H1 (cell line): ENCODE results near the gene CLIC1. TPM values are rescaled to one million over a fixed set of nuclear protein-coding genes. Genes with fewer than 3 reads are reported as not detected.

ENCODE experiments used
- CTCF ChIA-PET: fragments of 300-600 bp; sonication (Branson Sonifier 250); formaldehyde crosslinking; loops from one replicate; lab custom pipeline; 2021; ENCODE audit not compliant: partially characterized antibody; lab: Charles Lee
- POLR2A ChIA-PET: fragments of 300-600 bp; sonication (Branson Sonifier 250); formaldehyde crosslinking; loops from one replicate; lab custom pipeline; 2021; ENCODE audit warnings: inconsistent platforms; ENCODE audit not compliant: partially characterized antibody; lab: Charles Lee
- DNase-seq, 2 experiments: peaks; one replicate each; pipeline versions ENCODE4 v3.0.0 to v3.0.0-alpha.2; 2010 to 2022; ENCODE audit warnings: low spot score in 2 of 2, low read depth in 1 of 2, mixed read lengths in 1 of 2
- FAIRE-seq: peaks from 2 replicates; lab custom pipeline; 2011; peaks lifted over from hg19 to GRCh38; lab: Jason Lieb, UNC
- H2AFZ ChIP-seq: 2 replicates; pipeline ENCODE4 v1.8.1; 2012; ENCODE audit warnings: low read length, inconsistent platforms
- H2AK5ac ChIP-seq: 2 replicates; pipeline ENCODE4 v1.6.1; 2013; ENCODE audit warnings: low read depth, low read length
- H2BK120ac ChIP-seq: replicated peaks from 2 replicates; pipeline ENCODE3; 2013; ENCODE audit warnings: low read depth, low read length, inconsistent platforms
- H2BK12ac ChIP-seq: 2 replicates; pipeline ENCODE4 v1.6.1; 2013; ENCODE audit warnings: low read depth, low read length
- H2BK15ac ChIP-seq: 2 replicates; pipeline ENCODE4 v1.6.1; 2013; ENCODE audit warnings: low read length
- H2BK20ac ChIP-seq: 2 replicates; pipeline ENCODE4 v1.6.1; 2013; ENCODE audit warnings: low read length
- H2BK5ac ChIP-seq: 2 replicates; pipeline ENCODE4 v1.6.1; 2013; ENCODE audit warnings: low read depth, low read length
- H3K14ac ChIP-seq: 2 replicates; pipeline ENCODE4 v1.6.1; 2013; ENCODE audit warnings: inconsistent platforms; ENCODE audit not compliant: insufficient read length
- H3K18ac ChIP-seq: 2 replicates; pipeline ENCODE4 v1.6.1; 2013; ENCODE audit warnings: low read length; ENCODE audit errors: extremely low read depth
- H3K23ac ChIP-seq: 2 replicates; pipeline ENCODE4 v1.6.1; 2013; ENCODE audit warnings: inconsistent platforms; ENCODE audit not compliant: insufficient read length
- H3K23me2 ChIP-seq: 2 replicates; pipeline ENCODE4 v1.6.1; 2013; ENCODE audit warnings: low read depth, low read length
- H3K27ac ChIP-seq: 2 replicates; pipeline ENCODE4 v1.6.1; 2011; ENCODE audit warnings: low read depth, low read length, inconsistent platforms
- H3K27me3 ChIP-seq, 4 experiments: replicated peaks in 1 of 4; 1 replicate in 1 of 4; 2 replicates in 3 of 4; pipeline versions ENCODE4 v1.6.1 to v1.8.1; 2011 to 2013; ENCODE audit warnings: low read length in 3 of 4, mild to moderate bottlenecking in 3 of 4, inconsistent platforms in 2 of 4, mixed read lengths in 2 of 4, moderate library complexity in 1 of 4; ENCODE audit not compliant: control insufficient read depth in 3 of 4, insufficient read depth in 3 of 4; ENCODE audit errors: extremely low read depth in 1 of 4
- H3K36me3 ChIP-seq, 4 experiments: 2 replicates each; pipeline versions ENCODE4 v1.6.1 to v1.8.1; 2011 to 2013; ENCODE audit warnings: mild to moderate bottlenecking in 4 of 4, low read length in 3 of 4, moderate library complexity in 2 of 4, control low read depth in 1 of 4, inconsistent platforms in 1 of 4; ENCODE audit not compliant: insufficient read depth in 4 of 4, control insufficient read depth in 2 of 4
- H3K4ac ChIP-seq: replicated peaks from 2 replicates; pipeline ENCODE3; 2013; ENCODE audit warnings: low read length, low read depth, mixed read lengths, inconsistent platforms; ENCODE audit not compliant: insufficient read length
- H3K4me1 ChIP-seq, 4 experiments: replicated peaks in 1 of 4; 1 replicate in 1 of 4; 2 replicates in 3 of 4; pipeline versions ENCODE4 v1.6.1 to v1.8.1; 2011 to 2013; ENCODE audit warnings: low read length in 3 of 4, inconsistent platforms in 2 of 4, mixed read lengths in 1 of 4; ENCODE audit not compliant: insufficient read depth in 4 of 4, control insufficient read depth in 3 of 4
- H3K4me2 ChIP-seq, 2 experiments: 2 replicates each; pipeline versions ENCODE4 v1.6.1 to v1.8.1; 2011 to 2013; ENCODE audit warnings: low read depth in 2 of 2, low read length in 2 of 2, control low read depth in 1 of 2, inconsistent platforms in 1 of 2, mild to moderate bottlenecking in 1 of 2; ENCODE audit not compliant: insufficient read depth in 1 of 2
- H3K4me3 ChIP-seq, 4 experiments: fragments of 200-600, 300-600 bp in 1 of 4; sonication (generic), shearing (Covaris generic), sonication (Bioruptor Twin) in 1 of 4; 2 replicates each; pipeline versions ENCODE4 v1.5.1 to v1.8.1; 2011 to 2016; ENCODE audit warnings: low read length in 4 of 4, low read depth in 3 of 4, control low read depth in 2 of 4, inconsistent platforms in 2 of 4, mild to moderate bottlenecking in 2 of 4, mixed read lengths in 1 of 4, moderate library complexity in 1 of 4; ENCODE audit not compliant: insufficient read depth in 2 of 4; ENCODE audit errors: extremely low read depth in 1 of 4
- H3K56ac ChIP-seq: replicated peaks from 2 replicates; pipeline ENCODE3; 2013; ENCODE audit warnings: low read depth, mild to moderate bottlenecking, mixed read lengths, low read length, inconsistent platforms; ENCODE audit not compliant: insufficient read length
- H3K79me1 ChIP-seq: 2 replicates; pipeline ENCODE4 v1.6.1; 2013; ENCODE audit warnings: low read depth, low read length, control low read depth
- H3K79me2 ChIP-seq, 2 experiments: 2 replicates each; pipeline versions ENCODE4 v1.6.1 to v1.8.1; 2012 to 2013; ENCODE audit warnings: low read length in 2 of 2, mild to moderate bottlenecking in 2 of 2, inconsistent platforms in 1 of 2; ENCODE audit not compliant: insufficient read depth in 2 of 2, control insufficient read depth in 1 of 2
- H3K9ac ChIP-seq, 4 experiments: replicated peaks in 1 of 4; 1 replicate in 1 of 4; 2 replicates in 3 of 4; pipeline versions ENCODE4 v1.6.1 to v1.8.1; 2011 to 2013; ENCODE audit warnings: low read depth in 3 of 4, low read length in 3 of 4, control low read depth in 2 of 4, mild to moderate bottlenecking in 2 of 4, moderate library complexity in 2 of 4, inconsistent platforms in 1 of 4; ENCODE audit errors: extremely low read depth in 1 of 4
- H3K9me3 ChIP-seq, 2 experiments: 2 replicates each; pipeline versions ENCODE4 v1.6.1 to v1.8.1; 2012 to 2013; ENCODE audit warnings: mild to moderate bottlenecking in 2 of 2, moderate library complexity in 2 of 2, control low read depth in 1 of 2, inconsistent platforms in 1 of 2, low read depth in 1 of 2, low read length in 1 of 2, mixed read lengths in 1 of 2; ENCODE audit not compliant: insufficient read depth in 2 of 2
- H4K20me1 ChIP-seq, 2 experiments: replicated peaks in 1 of 2; 2 replicates each; pipeline versions ENCODE3 to v1.8.1; 2011 to 2013; ENCODE audit warnings: inconsistent platforms in 2 of 2, low read length in 2 of 2, mild to moderate bottlenecking in 1 of 2; ENCODE audit not compliant: insufficient read depth in 2 of 2, control insufficient read depth in 1 of 2
- H4K5ac ChIP-seq: 2 replicates; pipeline ENCODE4 v1.6.1; 2013; ENCODE audit warnings: low read length, low read depth, mixed read lengths, inconsistent platforms; ENCODE audit not compliant: insufficient read length
- H4K8ac ChIP-seq: 2 replicates; pipeline ENCODE4 v1.8.0; 2013; ENCODE audit warnings: mild to moderate bottlenecking, moderate library complexity, low read length, inconsistent platforms; ENCODE audit not compliant: insufficient read depth; ENCODE audit errors: extremely low read depth
- H4K91ac ChIP-seq: replicated peaks from 2 replicates; pipeline ENCODE3; 2013; ENCODE audit warnings: low read length, mixed read lengths, inconsistent platforms; ENCODE audit not compliant: insufficient read length
- ASH2L ChIP-seq: fragments of 200-600, 300-600 bp; sonication (generic); IDR thresholded peaks from one replicate; pipeline ENCODE4 v1.7.1; 2017; ENCODE audit warnings: low read length
- EP300 ChIP-seq, 2 experiments: IDR thresholded peaks; 1 replicate in 1 of 2; 2 replicates in 1 of 2; pipeline ENCODE4 v1.6.1; 2011 to 2012; ENCODE audit warnings: low read depth in 2 of 2, low read length in 2 of 2, mild to moderate bottlenecking in 2 of 2, borderline replicate concordance in 1 of 2, inconsistent platforms in 1 of 2, moderate library complexity in 1 of 2
- JUN ChIP-seq: IDR thresholded peaks from 2 replicates; pipeline ENCODE4 v1.6.1; 2011; ENCODE audit warnings: low read depth, mild to moderate bottlenecking, improper control_type of control experiment, low read length
- JUND ChIP-seq: IDR thresholded peaks from 2 replicates; pipeline ENCODE4 v1.6.1; 2011; ENCODE audit warnings: mild to moderate bottlenecking, improper control_type of control experiment, low read length
- POLR2A ChIP-seq, 2 experiments: IDR thresholded peaks; 1 replicate in 1 of 2; 2 replicates in 1 of 2; pipeline ENCODE4 v1.6.1; 2011; ENCODE audit warnings: low read depth in 2 of 2, low read length in 2 of 2, mild to moderate bottlenecking in 2 of 2; ENCODE audit errors: control extremely low read depth in 1 of 2
- POLR2AphosphoS5 ChIP-seq: IDR thresholded peaks from 2 replicates; pipeline ENCODE4 v1.6.1; 2011; ENCODE audit warnings: low read depth, low read length
- POU5F1 ChIP-seq: IDR thresholded peaks from 2 replicates; pipeline ENCODE4 v1.6.1; 2011; ENCODE audit warnings: low read depth, mild to moderate bottlenecking, low read length, moderate library complexity
- SAP30 ChIP-seq: fragments of 300-600 bp; sonication (generic); IDR thresholded peaks from 2 replicates; pipeline ENCODE4 v1.7.1; 2012; ENCODE audit warnings: low read length, moderate library complexity, mild to moderate bottlenecking, inconsistent platforms; ENCODE audit not compliant: insufficient read depth, insufficient replicate concordance
- SIN3A ChIP-seq, 2 experiments: IDR thresholded peaks in 1 of 2; conservative IDR thresholded peaks in 1 of 2; 2 replicates each; pipeline ENCODE4 v1.6.1; 2011 to 2012; ENCODE audit warnings: low read length in 2 of 2, improper control_type of control experiment in 1 of 2, low read depth in 1 of 2, mild to moderate bottlenecking in 1 of 2
- SP1 ChIP-seq: IDR thresholded peaks from 2 replicates; pipeline ENCODE4 v1.6.1; 2011; ENCODE audit warnings: low read depth, low read length
- YY1 ChIP-seq: IDR thresholded peaks from 2 replicates; pipeline ENCODE4 v1.6.1; 2011; ENCODE audit warnings: low read depth, mild to moderate bottlenecking, low read length
- WGBS, 2 experiments: shearing (Covaris generic) in 1 of 2; methylation state at CpG; one replicate each; pipeline versions ENCODE4 v1.1.6 to v1.1.7; 2013 to 2015; ENCODE audit warnings: low lambda C conversion rate in 2 of 2, mixed read lengths in 2 of 2, inconsistent platforms in 1 of 2, low coverage in 1 of 2, missing lambda C conversion rate in 1 of 2; ENCODE audit not compliant: insufficient replicate concordance in 2 of 2, insufficient coverage in 1 of 2, insufficient read length in 1 of 2; ENCODE audit errors: extremely low coverage in 1 of 2, missing lambda C conversion rate in 1 of 2; 5-methylcytosine and 5-hydroxymethylcytosine counted together
- polyA plus RNA-seq, 7 experiments: library from polyadenylated mRNA; depleted of rRNA in 3 of 7; stranded (reverse) in 5 of 7; unstranded in 2 of 7; fragments of >200 nt in 5 of 7; fragments of 200-250 nt in 2 of 7; gene quantifications; 1 replicate in 5 of 7; 2 replicates in 1 of 7; 4 replicates in 1 of 7; pipeline versions ENCODE4 v1.2.1 to v1.2.3, GENCODE V29; 2011 to 2013; ENCODE audit warnings: missing spikeins in 2 of 7, mixed read lengths in 2 of 7
- total RNA-seq: library from RNA; stranded (reverse); fragmentation: NEBNext Ultra II Directional; extraction: Animal tissue kit (Norgen Biotek cat#: 25700); gene quantifications from 2 replicates; pipeline ENCODE4 v1.2.1, GENCODE V29; 2021

The CLIC1 gene
- total and polyA plus RNA-seq, 2 of the 8 experiments (the other 6 are each of a cell fraction or from before 2014, with no cell fraction given), result 250 to 277 TPM

- DNase-seq, result peak; percentile 56 to 74
- WGBS, 2 experiments, result 3% methylated on average over 17 of the region's 18 CpGs; no CpG with 5 or more reads in 1 of the 2 experiments
- Histone ChIP-seq H4K91ac (no peak overlapping the region), H3K9me3 (no peaks in the 10 kb centered on the region), H3K56ac (no peak overlapping the region), H3K9ac (peak overlapping the region in 3 of 4 experiments; percentile 40 to 77 (median 63); a peak in 6 of 7 replicates), H2BK15ac (peak overlapping the region; percentile 54; the same call in 1 of the 2 replicates), H3K79me2 (peaks cover 0 to 26% of the 10 kb centered on the region in 2 experiments; a peak in 2 of 4 replicates), H2BK12ac (0 out of 2 replicates have a peak overlapping the region, but pooled peaks have one; percentile 1), H3K4me1 (peaks cover 22 to 32% (median 25%) of the 10 kb centered on the region in 4 experiments), H3K4ac (no peak overlapping the region), H3K14ac (no peak overlapping the region), H3K36me3 (peaks cover 10 to 30% (median 21%) of the 10 kb centered on the region in 4 experiments), H3K27me3 (no peaks in the 10 kb centered on the region), H3K79me1 (peaks cover 8% of the 10 kb centered on the region; the same call in 1 of the 2 replicates), H2AFZ (no peak overlapping the region), H4K20me1 (peaks cover 4 to 5% of the 10 kb centered on the region in 2 experiments), H3K23me2 (peaks cover 20% of the 10 kb centered on the region), H3K27ac (peak overlapping the region; percentile 25), H2BK20ac (0 out of 2 replicates have a peak overlapping the region, but pooled peaks have one; percentile 61), H2BK5ac (peak overlapping the region; percentile 97), H3K23ac (no peak overlapping the region), H4K8ac (peak overlapping the region; percentile 42; the same call in 1 of the 2 replicates), H3K4me3 (peak overlapping the region; percentile 82 to 98 (median 92)), H2BK120ac (no peak overlapping the region), H2AK5ac (no peak overlapping the region), H4K5ac (no peak overlapping the region), H3K18ac (peak overlapping the region; percentile 71; the same call in 1 of the 2 replicates), H3K4me2 (peak overlapping the region; percentile 78 to 99)
- CTCF ChIA-PET, result interaction anchor here (0.6 to 5.6 kb wide), 11 partner anchors 10 to 287 kb away, joined by 3 to 23 read pairs (median 3); no protein-coding TSS in a partner anchor
- no peak for FAIRE-seq
- POLR2A ChIA-PET, result interaction anchor here (0.6 to 8.7 kb wide), 29 partner anchors 10 to 346 kb away, joined by 3 to 73 read pairs (median 4); partner anchors contain the start of genes CSNK2B, DDX39B, GPANK1 and LY6G6C
- TF ChIP-seq ASH2L (peak; percentile 18), SP1 (peak; percentile 72; the same call in 1 of the 2 replicates), SIN3A (conservative IDR thresholded peaks at IDR 0.05 in 1 of 2, IDR thresholded peaks at IDR 0.05 in 1 of 2; ENCODE audit: low read depth in 1 of 2, low read length in 2 of 2) (peak; percentile 93 to 94; a peak in 3 of 4 replicates), JUND (peak; percentile 97), POLR2A (IDR thresholded peaks at IDR 0.05; ENCODE audit: control extremely low read depth in 1 of 2, low read depth in 2 of 2, low read length in 2 of 2) (peak in 1 of 2 experiments; percentile 43; a peak in 1 of 3 replicates), YY1 (no peak), POLR2AphosphoS5 (no peak), JUN (peak; percentile 74), POU5F1 (no peak), SAP30 (peak; percentile 88), EP300 (IDR thresholded peaks at IDR 0.05; ENCODE audit: borderline replicate concordance in 1 of 2, low read depth in 2 of 2, low read length in 2 of 2) (peak in 1 of 2 experiments; percentile 47; a peak in 1 of 3 replicates)
Observed at GRCh38 chr6:31734821-31735406, 1.4 kb downstream of the CLIC1 start.
